GM18502 (cell line): ENCODE measurements around the gene CABLES1.
"Not testable (repeated sequence)": the region's sequence is repeated elsewhere in the genome, so short reads cannot be mapped to it uniquely, and the experiment has no call there.

Experiments
- ATAC-seq: cut with Tn5 transposase; IDR thresholded peaks from one replicate; pipeline ENCODE4 v1.9.1; 2021; ENCODE audit warnings: mild to moderate bottlenecking; ENCODE audit not compliant: unreplicated experiment, poor library complexity

CABLES1 gene

GRCh38 chr18:23109163-23109562 is 26.1 kb upstream of the CABLES1 start:
- ATAC-seq = not testable (repeated sequence)

- no peak for ATAC-seq
Measured at GRCh38 chr18:23113576-23113975, 21.7 kb upstream of the CABLES1 start.

GRCh38 chr18:23114171-23114881 is 21.0 kb upstream of the CABLES1 start:
- ATAC-seq = no peak

- no peak for ATAC-seq
Measured at GRCh38 chr18:23114911-23115310, 20.4 kb upstream of the CABLES1 start.

- no peak for ATAC-seq
Measured at GRCh38 chr18:23115683-23116096, 19.6 kb upstream of the CABLES1 start.

- no peak for ATAC-seq
Measured at GRCh38 chr18:23121133-23121532, 14.2 kb upstream of the CABLES1 start.

GRCh38 chr18:23122334-23123229 is 12.7 kb upstream of the CABLES1 start:
- ATAC-seq = no peak

GRCh38 chr18:23126376-23127056 is 8.8 kb upstream of the CABLES1 start:
- no peak for ATAC-seq

- ATAC-seq = no peak
Measured at GRCh38 chr18:23127090-23127489, 8.2 kb upstream of the CABLES1 start.

- ATAC-seq = no peak
Measured at GRCh38 chr18:23129355-23130002, 5.8 kb upstream of the CABLES1 start.

GRCh38 chr18:23131693-23132319 is 3.5 kb upstream of the CABLES1 start:
- ATAC-seq = no peak

- ATAC-seq = peak; percentile 48
Measured at GRCh38 chr18:23133860-23134779, 1.2 kb upstream of the CABLES1 start.

- ATAC-seq = peak; percentile 44
Measured at GRCh38 chr18:23135550-23136325, 453 bp downstream of the CABLES1 start.

GRCh38 chr18:23136326-23137096 is 1.2 kb downstream of the CABLES1 start:
- ATAC-seq = peak; percentile 29

GRCh38 chr18:23137097-23137635 is 1.9 kb downstream of the CABLES1 start:
- no peak for ATAC-seq

GRCh38 chr18:23137788-23138216 is 2.5 kb downstream of the CABLES1 start:
- ATAC-seq = no peak

- ATAC-seq = no peak
Measured at GRCh38 chr18:23138471-23138870, 3.2 kb downstream of the CABLES1 start.
